NCI-H460 (cell line): ENCODE data around the gene COG3. TPM values are rescaled to one million over a fixed set of nuclear protein-coding genes. Genes with fewer than 3 reads are reported as not detected.
"Not testable (repeated sequence)": the region's sequence is repeated elsewhere in the genome, so short reads cannot be mapped to it uniquely, and the experiment has no call there.

Experiments used
- DNase-seq: peaks from one replicate; pipeline ENCODE4 v3.0.0-alpha.2; 2016; ENCODE audit warnings: low read depth; ENCODE audit errors: extremely low read depth
- polyA plus RNA-seq: library from polyadenylated mRNA; depleted of rRNA; stranded (reverse); fragments of >200 nt; gene quantifications from 2 replicates; pipeline ENCODE4 v1.2.3, GENCODE V29; 2014; cell fraction: nucleus; rRNA removed
- total RNA-seq: library from RNA; depleted of rRNA; stranded (reverse); fragments of >200 nt; shearing (Covaris generic); gene quantifications from 2 replicates; pipeline ENCODE4 v1.2.3, GENCODE V29; 2014; rRNA removed

Gene COG3
- 17.3 and 19.8 TPM in 2 replicates for total RNA-seq
- polyA plus RNA-seq, result 14.4 and 18.2 TPM in 2 replicates

GRCh38 chr13:45464687-45465453, at the start of gene COG3:
Gene COG3 (plus strand): TSS chr13:45464939. CDS start chr13:45465037, 98 bp downstream.
- peak; percentile 91 for DNase-seq

- no peak for DNase-seq
Observed at GRCh38 chr13:45415112-45415511, 49.6 kb upstream of the COG3 start.

- no peak for DNase-seq
Observed at GRCh38 chr13:45416516-45417128, 48.1 kb upstream of the COG3 start.

- DNase-seq, result peak; percentile 72
Observed at GRCh38 chr13:45417790-45418534, 46.8 kb upstream of the COG3 start, which contains the start of gene SLC25A30. Gene SLC25A30 (minus strand): TSS chr13:45418373. CDS start chr13:45411425, 6,948 bp downstream.

GRCh38 chr13:45419389-45419788, 45.4 kb upstream of the COG3 start:
- DNase-seq, result not testable (repeated sequence)

- no peak for DNase-seq
Observed at GRCh38 chr13:45419945-45420344, 44.8 kb upstream of the COG3 start.

- no peak for DNase-seq
Observed at GRCh38 chr13:45422731-45423292, 41.9 kb upstream of the COG3 start.

- DNase-seq, result not testable (repeated sequence)
Observed at GRCh38 chr13:45426056-45426841, 38.5 kb upstream of the COG3 start.

GRCh38 chr13:45432737-45433380, 31.9 kb upstream of the COG3 start:
- DNase-seq, result no peak

- no peak for DNase-seq
Observed at GRCh38 chr13:45433381-45433790, 31.4 kb upstream of the COG3 start.

GRCh38 chr13:45434556-45435371, 30.0 kb upstream of the COG3 start:
- no peak for DNase-seq

- no peak for DNase-seq
Observed at GRCh38 chr13:45436332-45436731, 28.4 kb upstream of the COG3 start.

GRCh38 chr13:45436953-45437352, 27.8 kb upstream of the COG3 start:
- no peak for DNase-seq

GRCh38 chr13:45437947-45438346, 26.8 kb upstream of the COG3 start:
- no peak for DNase-seq

- no peak for DNase-seq
Observed at GRCh38 chr13:45439008-45439407, 25.7 kb upstream of the COG3 start.

GRCh38 chr13:45439781-45440462, 24.8 kb upstream of the COG3 start:
- no peak for DNase-seq

GRCh38 chr13:45441633-45442032, 23.1 kb upstream of the COG3 start:
- no peak for DNase-seq

- DNase-seq, result no peak
Observed at GRCh38 chr13:45445053-45445452, 19.7 kb upstream of the COG3 start.
